HCT116 (cell line): ENCODE measurements around the gene CD207. TPM values are rescaled to one million over a fixed set of nuclear protein-coding genes. Genes with fewer than 3 reads are reported as not detected.

ENCODE experiments used
- ATAC-seq: fragments of 200-7000 bp; cut with Tn5 transposase; 2 replicates; pipeline ENCODE4 v1.9.1; 2020; ENCODE audit warnings: mild to moderate bottlenecking, moderate library complexity
- BruUV-seq: library from RNA; stranded (reverse); fragments of 400-500 nt; replicated peaks from 2 replicates; lab custom pipeline; 2021; lab: Mats Ljungman, UMichigan
- CTCF ChIA-PET: fragments of 300-600 bp; sonication (Branson Sonifier 250); formaldehyde crosslinking; loops from one replicate; lab custom pipeline; 2021; ENCODE audit warnings: antibody characterized with exemption; lab: Charles Lee
- POLR2A ChIA-PET: fragments of 300-600, 350-600 bp; sonication (Branson Sonifier 250); formaldehyde crosslinking; loops from one replicate; lab custom pipeline; 2021; ENCODE audit warnings: antibody characterized with exemption; lab: Charles Lee
- RAD21 ChIA-PET, 2 experiments: fragments of 300-600 bp; sonication (Branson Sonifier 250); formaldehyde crosslinking; loops; one replicate each; lab custom pipeline; 2023; ENCODE audit warnings: low total read pairs in 2 of 2; ENCODE audit not compliant: uncharacterized antibody in 2 of 2, unreplicated experiment in 2 of 2, low non-redundant PET in 1 of 2; lab: Charles Lee
- DNase-seq: peaks from one replicate; pipeline ENCODE4 v3.0.0-alpha.2; 2010; ENCODE audit warnings: low read depth, low spot score
- H2AFZ ChIP-seq: fragments of 200-600 bp; shearing (Covaris generic), sonication (generic); 2 replicates; pipeline ENCODE4 v1.6.1; 2017; ENCODE audit warnings: low read depth, mixed run types, mixed read lengths, antibody characterized with exemption, low read length; ENCODE audit not compliant: poor library complexity, severe bottlenecking
- H3K27ac ChIP-seq: 2 replicates; pipeline ENCODE4 v1.5.1; 2012; ENCODE audit warnings: low read depth, low read length
- H3K27me3 ChIP-seq: fragments of 200-600 bp; sonication (generic); 2 replicates; pipeline ENCODE4 v1.6.1; 2016; ENCODE audit warnings: mixed run types, low read length, mixed read lengths; ENCODE audit not compliant: insufficient read depth
- H3K36me3 ChIP-seq, 2 experiments: fragments of 200-500 bp in 1 of 2; fragments of 200-600 bp in 1 of 2; sonication (Bioruptor generic) in 1 of 2; sonication (generic) in 1 of 2; 2 replicates each; pipeline versions ENCODE4 v1.5.1 to v1.6.1; 2014 to 2016; ENCODE audit warnings: low read length in 2 of 2, inconsistent platforms in 1 of 2, mixed read lengths in 1 of 2, mixed run types in 1 of 2; ENCODE audit not compliant: insufficient read depth in 2 of 2, control insufficient read depth in 1 of 2
- H3K4me1 ChIP-seq, 2 experiments: fragments of 200-600 bp in 1 of 2; sonication (generic) in 1 of 2; 2 replicates each; pipeline versions ENCODE4 v1.5.1 to v1.6.1; 2012 to 2017; ENCODE audit warnings: low read length in 2 of 2, inconsistent platforms in 1 of 2, mild to moderate bottlenecking in 1 of 2, mixed read lengths in 1 of 2, mixed run types in 1 of 2, moderate library complexity in 1 of 2; ENCODE audit not compliant: insufficient read depth in 2 of 2, control insufficient read depth in 1 of 2
- H3K4me2 ChIP-seq: fragments of 200-600 bp; sonication (generic); 2 replicates; pipeline ENCODE4 v1.6.1; 2017; ENCODE audit warnings: mixed run types, low read length, mixed read lengths
- H3K4me3 ChIP-seq, 2 experiments: fragments of 200-600 bp in 1 of 2; sonication (generic) in 1 of 2; replicated peaks in 1 of 2; 2 replicates each; pipeline ENCODE4 v1.5.1; 2011 to 2016; ENCODE audit warnings: low read length in 2 of 2, control low read depth in 1 of 2, low read depth in 1 of 2, mild to moderate bottlenecking in 1 of 2, mixed read lengths in 1 of 2, mixed run types in 1 of 2
- H3K79me2 ChIP-seq: fragments of 200-600 bp; sonication (generic); 2 replicates; pipeline ENCODE4 v1.6.1; 2017; ENCODE audit warnings: mild to moderate bottlenecking, mixed run types, low read length, moderate library complexity, mixed read lengths; ENCODE audit not compliant: insufficient read depth
- H3K9ac ChIP-seq: fragments of 200-600 bp; sonication (generic); 2 replicates; pipeline ENCODE4 v1.6.1; 2016; ENCODE audit warnings: low read length, mixed read lengths
- H3K9me2 ChIP-seq: fragments of 200-600 bp; sonication (generic), shearing (Covaris generic); 2 replicates; pipeline ENCODE4 v1.6.1; 2017; ENCODE audit warnings: mixed run types, mild to moderate bottlenecking, moderate library complexity; ENCODE audit not compliant: insufficient read depth
- H3K9me3 ChIP-seq, 2 experiments: fragments of 200-500 bp in 1 of 2; fragments of 200-600 bp in 1 of 2; sonication (Bioruptor generic) in 1 of 2; sonication (generic) in 1 of 2; 2 replicates each; pipeline ENCODE4 v1.6.1; 2014 to 2017; ENCODE audit warnings: low read length in 2 of 2, mixed read lengths in 2 of 2, inconsistent platforms in 1 of 2, low read depth in 1 of 2, mild to moderate bottlenecking in 1 of 2, mixed run types in 1 of 2, moderate library complexity in 1 of 2; ENCODE audit not compliant: control insufficient read depth in 1 of 2, insufficient read depth in 1 of 2
- H4K20me1 ChIP-seq: fragments of 200-600 bp; sonication (generic), shearing (Covaris generic); 2 replicates; pipeline ENCODE4 v1.6.1; 2017; ENCODE audit warnings: mixed run types, mild to moderate bottlenecking, moderate library complexity; ENCODE audit not compliant: insufficient read depth
- CBX3 ChIP-seq: IDR thresholded peaks from 2 replicates; pipeline ENCODE4 v1.6.1; 2012; ENCODE audit warnings: low read depth
- CEBPB ChIP-seq: IDR thresholded peaks from 2 replicates; pipeline ENCODE4 v1.6.1; 2012; ENCODE audit warnings: low read depth
- EZH2 ChIP-seq: fragments of 200-600 bp; sonication (generic); IDR thresholded peaks from 2 replicates; pipeline ENCODE4 v1.6.1; 2017; ENCODE audit warnings: antibody characterized with exemption, mixed run types
- POLR2A ChIP-seq: IDR thresholded peaks from 2 replicates; pipeline ENCODE4 v1.7.0; 2011; ENCODE audit warnings: borderline replicate concordance; ENCODE audit not compliant: insufficient read depth, insufficient read length; ENCODE audit errors: extremely low read depth
- REST ChIP-seq: IDR thresholded peaks from 2 replicates; pipeline ENCODE4 v1.6.1; 2012; ENCODE audit warnings: low read depth
- SRF ChIP-seq: IDR thresholded peaks from 2 replicates; pipeline ENCODE4 v1.6.1; 2012; ENCODE audit warnings: low read depth
- intact Hi-C: fragments of 100-400 bp; cut with micrococcal nuclease; formaldehyde crosslinking; loops from 2 replicates; pipeline ENCODE4 v1.10.0; 2022
- total RNA-seq: library from RNA; stranded (reverse); gene quantifications from one replicate; pipeline ENCODE4 v1.2.1, GENCODE V29; 2021; ENCODE audit not compliant: unreplicated experiment
- TF ChIP-seq, protein P1 (sequence below): IDR thresholded peaks from 2 replicates; pipeline ENCODE4 v1.6.1; 2012
- TF ChIP-seq, protein P2 (sequence below): IDR thresholded peaks from 2 replicates; pipeline ENCODE4 v1.6.1; 2011; ENCODE audit warnings: mild to moderate bottlenecking, low read length, moderate library complexity; ENCODE audit not compliant: insufficient replicate concordance; ENCODE audit errors: extremely low read depth

The CD207 gene
- total RNA-seq, 1 experiment from 2014 or later = not detected

- Histone ChIP-seq H2AFZ (no peak overlapping the region), H3K4me3 (no peak overlapping the region), H3K4me2 (no peak overlapping the region), H3K9ac (no peak overlapping the region), H3K27me3 (no peaks in the 10 kb centered on the region), H3K36me3 (no peaks in the 10 kb centered on the region), H3K9me3 (no peaks in the 10 kb centered on the region), H4K20me1 (no peaks in the 10 kb centered on the region), H3K4me1 (no peaks in the 10 kb centered on the region), H3K27ac (no peak overlapping the region), H3K79me2 (no peaks in the 10 kb centered on the region), H3K9me2 (no peaks in the 10 kb centered on the region)
- ATAC-seq (no peak), DNase-seq (no peak)
- CTCF ChIA-PET = no interaction called here
- BruUV-seq = no TSS peak
- RAD21 ChIA-PET = no interaction called here
- intact Hi-C loops = no loop called here
- TF ChIP-seq REST (no peak), SRF (no peak), POLR2A (no peak), CEBPB (no peak), CBX3 (no peak), EZH2 (no peak)
- TF ChIP-seq, protein P1, sequence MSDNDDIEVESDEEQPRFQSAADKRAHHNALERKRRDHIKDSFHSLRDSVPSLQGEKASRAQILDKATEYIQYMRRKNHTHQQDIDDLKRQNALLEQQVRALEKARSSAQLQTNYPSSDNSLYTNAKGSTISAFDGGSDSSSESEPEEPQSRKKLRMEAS = no peak
- TF ChIP-seq, protein P2, sequence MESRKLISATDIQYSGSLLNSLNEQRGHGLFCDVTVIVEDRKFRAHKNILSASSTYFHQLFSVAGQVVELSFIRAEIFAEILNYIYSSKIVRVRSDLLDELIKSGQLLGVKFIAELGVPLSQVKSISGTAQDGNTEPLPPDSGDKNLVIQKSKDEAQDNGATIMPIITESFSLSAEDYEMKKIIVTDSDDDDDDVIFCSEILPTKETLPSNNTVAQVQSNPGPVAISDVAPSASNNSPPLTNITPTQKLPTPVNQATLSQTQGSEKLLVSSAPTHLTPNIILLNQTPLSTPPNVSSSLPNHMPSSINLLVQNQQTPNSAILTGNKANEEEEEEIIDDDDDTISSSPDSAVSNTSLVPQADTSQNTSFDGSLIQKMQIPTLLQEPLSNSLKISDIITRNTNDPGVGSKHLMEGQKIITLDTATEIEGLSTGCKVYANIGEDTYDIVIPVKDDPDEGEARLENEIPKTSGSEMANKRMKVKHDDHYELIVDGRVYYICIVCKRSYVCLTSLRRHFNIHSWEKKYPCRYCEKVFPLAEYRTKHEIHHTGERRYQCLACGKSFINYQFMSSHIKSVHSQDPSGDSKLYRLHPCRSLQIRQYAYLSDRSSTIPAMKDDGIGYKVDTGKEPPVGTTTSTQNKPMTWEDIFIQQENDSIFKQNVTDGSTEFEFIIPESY = no peak
- POLR2A ChIA-PET = no interaction called here
Measured at GRCh38 chr2:70827388-70827787, 8.2 kb downstream of the CD207 start.
